HG02763 (cell line): ENCODE data around the gene OR2T11.
"Not testable (repeated sequence)": the region's sequence is repeated elsewhere in the genome, so short reads cannot be mapped to it uniquely, and the experiment has no call there.

ENCODE experiments used
- ATAC-seq: cut with Tn5 transposase; IDR thresholded peaks from one replicate; pipeline ENCODE4 v1.9.1; 2021; ENCODE audit warnings: mild to moderate bottlenecking, moderate library complexity; ENCODE audit not compliant: unreplicated experiment

Gene OR2T11

GRCh38 chr1:248634991-248635390 is at the start of gene OR2T11:
OR2T11 (minus strand) TSS chr1:248635091; CDS start chr1:248627128, 7,963 bp downstream.
- ATAC-seq: not testable (repeated sequence)

GRCh38 chr1:248681651-248682050 is 46.8 kb upstream of the OR2T11 start:
- ATAC-seq: no peak

GRCh38 chr1:248670003-248670402 is 35.1 kb upstream of the OR2T11 start:
- ATAC-seq: no peak

- peak; percentile 93 for ATAC-seq
These were observed 28.8 kb upstream of the OR2T11 start for GRCh38 chr1:248663453-248664328.

- ATAC-seq: not testable (repeated sequence)
These were observed 21.9 kb upstream of the OR2T11 start for GRCh38 chr1:248656797-248657196.

- ATAC-seq: not testable (repeated sequence)
These were observed 20.5 kb upstream of the OR2T11 start, which contains the start of gene OR2T27 for GRCh38 chr1:248655354-248655753. OR2T27 (minus strand) TSS chr1:248655528; CDS start chr1:248650884, 4,644 bp downstream.

- ATAC-seq: not testable (repeated sequence)
These were observed 14.1 kb upstream of the OR2T11 start for GRCh38 chr1:248648770-248649536.

- not testable (repeated sequence) for ATAC-seq
These were observed 10.3 kb upstream of the OR2T11 start, which contains the start of gene OR2T35 for GRCh38 chr1:248645178-248645577. OR2T35 (minus strand) TSS chr1:248645278; CDS start chr1:248639258, 6,020 bp downstream.

GRCh38 chr1:248642971-248643651 is 8.2 kb upstream of the OR2T11 start:
- ATAC-seq: peak; percentile 66

- ATAC-seq: not testable (repeated sequence)
These were observed 6.7 kb upstream of the OR2T11 start for GRCh38 chr1:248641583-248641982.

GRCh38 chr1:248640906-248641305 is 6.0 kb upstream of the OR2T11 start:
- ATAC-seq: peak; percentile 40

GRCh38 chr1:248639652-248640051 is 4.8 kb upstream of the OR2T11 start:
- ATAC-seq: not testable (repeated sequence)

GRCh38 chr1:248636612-248637011 is 1.7 kb upstream of the OR2T11 start:
- ATAC-seq: not testable (repeated sequence)

- ATAC-seq: no peak
These were observed 3.4 kb downstream of the OR2T11 start for GRCh38 chr1:248631354-248632008.

GRCh38 chr1:248630551-248630950 is 4.3 kb downstream of the OR2T11 start:
- ATAC-seq: no peak

GRCh38 chr1:248627971-248628844 is 6.7 kb downstream of the OR2T11 start:
- ATAC-seq: peak; percentile 63

GRCh38 chr1:248625971-248626370 is 8.9 kb downstream of the OR2T11 start:
- no peak for ATAC-seq

GRCh38 chr1:248625166-248625565 is 9.7 kb downstream of the OR2T11 start:
- no peak for ATAC-seq

- peak; percentile 94 for ATAC-seq
These were observed 12.3 kb downstream of the OR2T11 start for GRCh38 chr1:248622570-248623001.
